ENCODE data around the gene ADARB2.

Gene ADARB2

DNA sequence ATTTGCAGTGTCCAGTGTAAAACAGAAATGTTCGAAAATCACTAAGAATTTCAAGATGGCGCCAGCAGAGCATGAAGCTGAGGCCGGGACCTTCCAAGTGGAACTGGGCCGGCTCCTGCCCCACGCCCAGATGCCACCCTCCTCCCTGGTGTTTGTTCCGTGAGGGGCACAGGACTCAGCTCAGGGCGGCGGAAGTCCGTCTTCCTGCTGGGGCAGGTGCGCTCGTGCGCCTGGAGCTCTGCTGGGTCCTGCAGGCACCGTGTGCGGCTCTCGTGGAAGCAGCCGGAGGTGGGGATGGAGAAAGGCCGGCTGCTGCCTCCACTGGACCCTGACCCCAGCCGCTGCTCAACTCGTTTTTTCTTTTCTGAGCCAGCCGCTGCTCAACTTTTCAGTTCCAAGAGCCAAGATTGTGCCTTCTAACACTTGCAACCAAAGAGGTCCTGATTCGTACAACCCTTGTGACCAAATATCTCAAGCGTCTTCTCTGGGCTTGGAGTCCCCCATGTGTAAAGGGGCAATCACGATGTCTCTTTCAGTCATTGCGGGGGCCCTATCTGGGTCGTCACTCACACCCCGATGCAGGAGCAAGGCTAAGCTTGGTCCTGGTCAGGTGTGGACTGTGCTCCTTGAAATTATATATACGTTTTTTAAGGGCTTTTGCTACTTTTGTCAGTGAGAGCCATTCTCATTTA lies 334.4 kb downstream of the ADARB2 start:
- TF ChIP-seq RAD21 (IDR thresholded peaks at IDR 0.05; ENCODE audit: low read depth), result no peak
- TF ChIP-seq TCF12 (IDR thresholded peaks at IDR 0.05; ENCODE audit: low read depth), result no peak
- TF ChIP-seq EP300 (IDR thresholded peaks at IDR 0.05; ENCODE audit: borderline replicate concordance), result no peak
- TF ChIP-seq CREB1 (IDR thresholded peaks at IDR 0.05; ENCODE audit: low read depth), result no peak

DNA sequence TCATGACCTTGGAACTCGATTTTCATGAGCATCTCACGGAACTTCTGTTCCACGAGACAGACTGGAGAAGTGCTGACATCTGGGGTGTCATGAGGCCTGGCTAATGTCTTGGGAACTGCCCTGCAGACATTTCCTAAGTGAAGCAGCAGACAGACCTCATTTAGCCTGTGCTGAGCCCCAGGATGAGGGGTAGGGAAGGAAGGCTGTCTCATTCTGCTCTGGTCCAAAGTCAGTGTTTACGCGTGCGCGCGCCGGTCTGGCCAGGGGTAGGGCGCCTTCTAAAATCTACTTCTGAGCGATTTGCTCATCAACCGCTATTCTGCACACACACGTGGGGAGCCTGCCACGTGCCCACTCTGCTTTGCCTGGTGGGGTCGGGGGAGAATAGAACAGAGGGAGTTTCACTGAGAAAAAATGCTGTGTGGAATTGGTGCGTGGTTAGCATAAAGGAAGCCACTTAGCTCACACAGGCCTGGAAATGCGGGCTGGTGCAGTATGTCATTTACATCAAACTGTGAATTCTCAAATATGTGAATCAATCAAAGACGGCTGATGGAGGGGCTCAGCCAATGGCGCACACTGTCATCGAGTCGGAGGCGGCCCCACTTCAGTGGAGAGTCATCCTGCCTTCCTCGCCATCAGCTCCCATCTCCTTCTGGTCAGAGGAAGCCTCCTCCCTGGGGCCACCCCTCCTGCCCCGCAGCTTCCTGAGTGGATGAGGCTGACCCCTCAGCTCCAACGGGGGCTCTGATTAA lies 335.1 kb downstream of the ADARB2 start:
- no peak for TF ChIP-seq YY1 (IDR thresholded peaks at IDR 0.05; ENCODE audit: low read depth)
- TF ChIP-seq TEAD4 (IDR thresholded peaks at IDR 0.05), result no peak
- TF ChIP-seq, protein P1, sequence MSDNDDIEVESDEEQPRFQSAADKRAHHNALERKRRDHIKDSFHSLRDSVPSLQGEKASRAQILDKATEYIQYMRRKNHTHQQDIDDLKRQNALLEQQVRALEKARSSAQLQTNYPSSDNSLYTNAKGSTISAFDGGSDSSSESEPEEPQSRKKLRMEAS (IDR thresholded peaks at IDR 0.05), result no peak
- TF ChIP-seq NFIC (IDR thresholded peaks at IDR 0.05), result no peak
- TF ChIP-seq FOXM1 (IDR thresholded peaks at IDR 0.05; ENCODE audit: borderline replicate concordance, low read depth), result no peak
- TF ChIP-seq EP300 (IDR thresholded peaks at IDR 0.05; ENCODE audit: borderline replicate concordance), result no peak

DNA sequence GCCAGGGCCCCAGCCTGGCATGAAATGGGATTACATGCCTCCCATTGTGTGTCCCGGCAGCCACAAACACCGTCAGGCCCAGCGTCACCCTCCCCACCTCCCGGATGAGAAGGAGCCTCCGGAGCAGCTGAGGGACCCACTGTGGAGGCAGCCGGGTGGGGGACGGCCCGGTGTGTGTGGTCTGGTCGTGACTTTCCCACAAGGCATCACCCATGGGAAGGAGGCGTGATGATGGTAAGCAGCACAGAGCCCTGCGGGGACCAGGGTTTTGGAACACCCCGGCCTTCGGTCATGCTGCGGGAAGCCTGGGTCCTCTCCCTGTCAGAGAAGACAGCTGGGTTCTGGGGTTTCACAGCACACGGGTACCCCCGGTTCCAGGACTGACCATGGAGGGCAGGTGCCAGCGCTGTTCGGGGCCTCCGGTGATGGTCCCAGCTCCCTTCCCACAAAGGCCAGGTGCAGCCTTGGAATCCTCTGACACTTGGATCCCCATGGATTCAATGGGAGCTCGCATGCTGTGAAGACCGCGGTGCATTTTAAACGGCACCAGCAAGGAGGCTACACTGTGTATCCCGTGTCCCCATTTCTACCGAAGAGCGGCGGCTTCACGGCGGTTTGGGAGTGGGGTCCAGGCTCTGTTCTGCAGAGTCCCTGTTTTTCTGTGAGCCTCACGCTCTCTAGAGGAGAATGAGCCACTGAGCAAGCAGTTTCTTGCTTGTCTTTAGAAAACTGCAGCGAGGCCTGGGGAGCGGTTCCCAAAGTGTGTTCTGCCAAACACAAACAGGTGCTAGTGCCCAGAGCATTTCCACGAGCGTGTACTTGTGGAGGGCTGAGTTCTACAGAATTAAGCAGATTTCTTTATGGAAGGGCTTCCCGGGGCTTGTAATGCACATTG lies 336.0 kb downstream of the ADARB2 start:
- TF ChIP-seq, protein P1 (IDR thresholded peaks at IDR 0.05), result no peak
- TF ChIP-seq FOXM1 (IDR thresholded peaks at IDR 0.05; ENCODE audit: borderline replicate concordance, low read depth), result no peak
- no peak for TF ChIP-seq EGR1 (IDR thresholded peaks at IDR 0.05)
- no peak for TF ChIP-seq CEBPB (IDR thresholded peaks at IDR 0.05)
- no peak for TF ChIP-seq YY1 (IDR thresholded peaks at IDR 0.05; ENCODE audit: low read depth)
- TF ChIP-seq EP300 (IDR thresholded peaks at IDR 0.05; ENCODE audit: borderline replicate concordance), result no peak
- no peak for TF ChIP-seq RAD21 (IDR thresholded peaks at IDR 0.05; ENCODE audit: low read depth)
- TF ChIP-seq ZBTB7A (IDR thresholded peaks at IDR 0.05; ENCODE audit: low read depth), result no peak
- no peak for TF ChIP-seq CREB1 (IDR thresholded peaks at IDR 0.05; ENCODE audit: low read depth)
- TF ChIP-seq, protein P2, sequence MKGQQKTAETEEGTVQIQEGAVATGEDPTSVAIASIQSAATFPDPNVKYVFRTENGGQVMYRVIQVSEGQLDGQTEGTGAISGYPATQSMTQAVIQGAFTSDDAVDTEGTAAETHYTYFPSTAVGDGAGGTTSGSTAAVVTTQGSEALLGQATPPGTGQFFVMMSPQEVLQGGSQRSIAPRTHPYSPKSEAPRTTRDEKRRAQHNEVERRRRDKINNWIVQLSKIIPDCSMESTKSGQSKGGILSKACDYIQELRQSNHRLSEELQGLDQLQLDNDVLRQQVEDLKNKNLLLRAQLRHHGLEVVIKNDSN (IDR thresholded peaks at IDR 0.05), result no peak
- no peak for TF ChIP-seq TEAD4 (IDR thresholded peaks at IDR 0.05)
- no peak for TF ChIP-seq NFIC (IDR thresholded peaks at IDR 0.05)
- TF ChIP-seq, protein P3, sequence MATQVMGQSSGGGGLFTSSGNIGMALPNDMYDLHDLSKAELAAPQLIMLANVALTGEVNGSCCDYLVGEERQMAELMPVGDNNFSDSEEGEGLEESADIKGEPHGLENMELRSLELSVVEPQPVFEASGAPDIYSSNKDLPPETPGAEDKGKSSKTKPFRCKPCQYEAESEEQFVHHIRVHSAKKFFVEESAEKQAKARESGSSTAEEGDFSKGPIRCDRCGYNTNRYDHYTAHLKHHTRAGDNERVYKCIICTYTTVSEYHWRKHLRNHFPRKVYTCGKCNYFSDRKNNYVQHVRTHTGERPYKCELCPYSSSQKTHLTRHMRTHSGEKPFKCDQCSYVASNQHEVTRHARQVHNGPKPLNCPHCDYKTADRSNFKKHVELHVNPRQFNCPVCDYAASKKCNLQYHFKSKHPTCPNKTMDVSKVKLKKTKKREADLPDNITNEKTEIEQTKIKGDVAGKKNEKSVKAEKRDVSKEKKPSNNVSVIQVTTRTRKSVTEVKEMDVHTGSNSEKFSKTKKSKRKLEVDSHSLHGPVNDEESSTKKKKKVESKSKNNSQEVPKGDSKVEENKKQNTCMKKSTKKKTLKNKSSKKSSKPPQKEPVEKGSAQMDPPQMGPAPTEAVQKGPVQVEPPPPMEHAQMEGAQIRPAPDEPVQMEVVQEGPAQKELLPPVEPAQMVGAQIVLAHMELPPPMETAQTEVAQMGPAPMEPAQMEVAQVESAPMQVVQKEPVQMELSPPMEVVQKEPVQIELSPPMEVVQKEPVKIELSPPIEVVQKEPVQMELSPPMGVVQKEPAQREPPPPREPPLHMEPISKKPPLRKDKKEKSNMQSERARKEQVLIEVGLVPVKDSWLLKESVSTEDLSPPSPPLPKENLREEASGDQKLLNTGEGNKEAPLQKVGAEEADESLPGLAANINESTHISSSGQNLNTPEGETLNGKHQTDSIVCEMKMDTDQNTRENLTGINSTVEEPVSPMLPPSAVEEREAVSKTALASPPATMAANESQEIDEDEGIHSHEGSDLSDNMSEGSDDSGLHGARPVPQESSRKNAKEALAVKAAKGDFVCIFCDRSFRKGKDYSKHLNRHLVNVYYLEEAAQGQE (IDR thresholded peaks at IDR 0.05; ENCODE audit: low read depth), result no peak

GRCh38 chr10:1400101-1401070 lies 336.9 kb downstream of the ADARB2 start:
- TF ChIP-seq, protein P2 (IDR thresholded peaks at IDR 0.05), result no peak
- no peak for TF ChIP-seq CEBPB (IDR thresholded peaks at IDR 0.05)
- no peak for TF ChIP-seq YY1 (IDR thresholded peaks at IDR 0.05; ENCODE audit: low read depth)
- TF ChIP-seq TEAD4 (IDR thresholded peaks at IDR 0.05), result no peak

GRCh38 chr10:1399431-1400100 lies 337.8 kb downstream of the ADARB2 start:
- TF ChIP-seq EP300 (IDR thresholded peaks at IDR 0.05; ENCODE audit: borderline replicate concordance), result no peak
- TF ChIP-seq, protein P3 (IDR thresholded peaks at IDR 0.05; ENCODE audit: low read depth), result no peak
- TF ChIP-seq CREB1 (IDR thresholded peaks at IDR 0.05; ENCODE audit: low read depth), result no peak
- TF ChIP-seq, protein P1 (IDR thresholded peaks at IDR 0.05), result no peak
- TF ChIP-seq ZBTB7A (IDR thresholded peaks at IDR 0.05; ENCODE audit: low read depth), result no peak
- no peak for TF ChIP-seq EGR1 (IDR thresholded peaks at IDR 0.05)
- no peak for TF ChIP-seq TAF1 (IDR thresholded peaks at IDR 0.05; ENCODE audit: low read depth)
- no peak for TF ChIP-seq NFIC (IDR thresholded peaks at IDR 0.05)
- TF ChIP-seq FOXM1 (IDR thresholded peaks at IDR 0.05; ENCODE audit: borderline replicate concordance, low read depth), result no peak
- TF ChIP-seq, protein P2 (IDR thresholded peaks at IDR 0.05), result no peak

Data from Ishikawa (cell line).